GM12864 (cell line): ENCODE measurements around the gene SACM1L.

Experiments used
- DNase-seq: peaks from one replicate; pipeline ENCODE4 v3.0.0-alpha.2; 2011; ENCODE audit warnings: low read depth
- H3K4me3 ChIP-seq: 2 replicates; pipeline ENCODE4 v1.5.1; 2011; ENCODE audit warnings: mild to moderate bottlenecking, low read depth, low read length, control low read depth
- CTCF ChIP-seq: IDR thresholded peaks from 2 replicates; pipeline ENCODE4 v1.5.1; 2011; ENCODE audit warnings: low read depth, mild to moderate bottlenecking, moderate library complexity, low read length, control low read depth, inconsistent platforms; ENCODE audit errors: missing control alignments

The SACM1L gene

GRCh38 chr3:45666757-45667431, 22.3 kb upstream of the SACM1L start:
- TF ChIP-seq CTCF = no peak
- H3K4me3 ChIP-seq = no peak overlapping the region
- DNase-seq = no peak

GRCh38 chr3:45667569-45667934, 21.6 kb upstream of the SACM1L start:
- H3K4me3 ChIP-seq = no peak overlapping the region
- TF ChIP-seq CTCF = no peak
- DNase-seq = no peak

DNA sequence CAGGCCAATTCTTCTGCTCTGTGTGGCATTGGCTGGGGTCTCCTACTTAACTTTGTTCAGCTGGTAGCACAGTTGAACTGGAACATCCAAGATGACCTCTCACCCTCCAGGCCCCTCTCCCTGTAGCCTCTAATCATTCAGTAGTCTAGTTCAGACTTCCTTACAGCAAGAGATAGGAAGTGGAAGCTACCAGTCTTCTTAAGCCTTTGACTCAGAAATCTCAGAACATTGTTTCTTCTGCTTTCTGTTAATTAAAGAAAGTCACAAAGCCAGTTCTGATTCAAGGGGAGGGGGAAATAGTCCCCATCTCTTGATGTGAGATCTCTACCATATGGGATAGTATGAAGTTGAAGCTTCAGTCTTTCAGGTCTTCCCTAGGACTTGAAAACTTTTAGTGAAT, 18.8 kb upstream of the SACM1L start:
- no peak for DNase-seq
- no peak overlapping the region for H3K4me3 ChIP-seq
- no peak for TF ChIP-seq CTCF

- DNase-seq = no peak
- no peak overlapping the region for H3K4me3 ChIP-seq
- TF ChIP-seq CTCF = no peak
These were observed 18.2 kb upstream of the SACM1L start for GRCh38 chr3:45670991-45671390.

GRCh38 chr3:45673273-45673672, 15.9 kb upstream of the SACM1L start:
- no peak for DNase-seq
- H3K4me3 ChIP-seq = no peak overlapping the region
- TF ChIP-seq CTCF = no peak

- DNase-seq = no peak
- TF ChIP-seq CTCF = no peak
- H3K4me3 ChIP-seq = no peak overlapping the region
These were observed 12.7 kb upstream of the SACM1L start for GRCh38 chr3:45676325-45677032.

- no peak for TF ChIP-seq CTCF
- no peak for DNase-seq
- no peak overlapping the region for H3K4me3 ChIP-seq
These were observed 12.2 kb upstream of the SACM1L start for GRCh38 chr3:45677033-45677446.
